ENCODE measurements around the gene AKAP6.
"Not testable (repeated sequence)": the region's sequence is repeated elsewhere in the genome, so short reads cannot be mapped to it uniquely, and the experiment has no call there.

AKAP6 gene

DNA sequence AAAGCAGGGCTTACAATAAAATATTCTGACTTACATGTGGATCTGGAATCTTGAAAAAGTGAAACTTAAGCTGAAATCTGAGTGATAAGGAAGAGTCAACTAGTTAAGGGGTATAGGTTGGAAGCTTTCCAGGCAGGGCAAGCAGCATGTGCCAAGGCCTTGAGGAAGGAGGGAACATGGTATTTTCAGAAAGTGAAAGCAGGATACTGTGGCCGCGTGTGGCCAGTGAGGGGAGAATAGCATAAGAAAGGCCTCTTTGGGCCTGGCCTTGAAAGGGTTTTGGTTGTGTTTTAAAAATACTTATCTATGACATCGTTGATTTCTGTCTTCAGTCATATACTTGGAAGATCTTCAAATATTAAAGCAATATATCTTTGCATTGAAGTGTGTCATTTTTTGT lies 213.4 kb downstream of the AKAP6 start:
- no peak for DNase-seq (ENCODE audit: low read depth)

DNA sequence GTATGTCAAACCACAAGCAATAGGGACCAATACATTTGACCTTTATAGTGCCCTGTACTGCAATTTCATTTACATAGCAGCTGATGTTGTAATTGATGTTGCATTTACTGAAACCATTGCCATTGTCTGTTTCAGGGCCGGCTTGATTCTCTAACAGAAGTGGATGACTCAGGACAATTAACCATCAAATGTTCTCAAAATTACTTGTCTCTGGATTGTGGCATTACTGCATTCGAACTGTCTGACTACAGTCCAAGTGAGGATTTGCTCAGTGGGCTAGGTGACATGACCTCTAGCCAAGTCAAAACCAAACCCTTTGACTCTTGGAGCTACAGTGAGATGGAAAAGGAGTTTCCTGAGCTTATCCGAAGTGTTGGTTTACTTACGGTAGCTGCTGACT lies 216.0 kb downstream of the AKAP6 start:
- no peak for DNase-seq (ENCODE audit: low read depth)

DNA sequence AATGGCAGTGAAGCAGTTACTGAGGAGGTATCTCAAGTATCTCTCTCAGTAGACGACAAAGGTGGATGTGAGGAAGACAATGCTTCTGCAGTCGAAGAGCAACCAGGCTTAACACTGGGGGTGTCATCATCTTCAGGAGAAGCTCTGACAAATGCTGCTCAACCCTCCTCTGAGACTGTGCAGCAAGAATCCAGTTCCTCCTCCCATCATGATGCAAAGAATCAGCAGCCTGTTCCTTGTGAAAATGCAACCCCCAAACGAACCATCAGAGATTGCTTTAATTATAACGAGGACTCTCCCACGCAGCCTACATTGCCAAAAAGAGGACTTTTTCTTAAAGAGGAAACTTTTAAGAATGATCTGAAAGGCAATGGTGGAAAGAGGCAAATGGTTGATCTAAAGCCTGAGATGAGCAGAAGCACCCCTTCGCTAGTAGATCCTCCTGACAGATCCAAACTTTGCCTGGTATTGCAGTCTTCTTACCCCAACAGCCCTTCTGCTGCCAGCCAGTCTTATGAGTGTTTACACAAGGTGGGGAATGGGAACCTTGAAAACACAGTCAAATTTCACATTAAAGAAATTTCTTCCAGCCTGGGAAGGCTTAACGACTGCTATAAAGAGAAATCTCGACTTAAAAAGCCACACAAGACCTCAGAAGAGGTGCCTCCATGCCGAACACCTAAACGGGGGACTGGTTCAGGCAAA lies 216.6 kb downstream of the AKAP6 start:
- DNase-seq (ENCODE audit: low read depth), result no peak

DNA sequence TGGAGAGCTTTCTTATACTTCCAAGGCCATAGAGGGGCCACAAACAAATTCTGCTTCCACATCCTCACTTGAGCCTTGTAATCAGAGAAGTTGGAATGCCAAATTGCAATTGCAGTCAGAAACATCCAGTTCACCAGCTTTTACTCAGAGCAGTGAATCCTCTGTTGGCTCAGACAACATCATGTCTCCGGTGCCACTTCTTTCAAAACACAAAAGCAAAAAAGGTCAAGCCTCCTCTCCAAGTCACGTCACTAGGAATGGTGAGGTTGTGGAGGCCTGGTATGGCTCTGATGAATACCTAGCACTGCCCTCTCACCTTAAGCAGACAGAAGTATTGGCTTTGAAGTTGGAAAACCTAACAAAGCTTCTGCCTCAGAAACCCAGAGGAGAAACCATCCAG lies 217.1 kb downstream of the AKAP6 start:
- no peak for DNase-seq (ENCODE audit: low read depth)

DNA sequence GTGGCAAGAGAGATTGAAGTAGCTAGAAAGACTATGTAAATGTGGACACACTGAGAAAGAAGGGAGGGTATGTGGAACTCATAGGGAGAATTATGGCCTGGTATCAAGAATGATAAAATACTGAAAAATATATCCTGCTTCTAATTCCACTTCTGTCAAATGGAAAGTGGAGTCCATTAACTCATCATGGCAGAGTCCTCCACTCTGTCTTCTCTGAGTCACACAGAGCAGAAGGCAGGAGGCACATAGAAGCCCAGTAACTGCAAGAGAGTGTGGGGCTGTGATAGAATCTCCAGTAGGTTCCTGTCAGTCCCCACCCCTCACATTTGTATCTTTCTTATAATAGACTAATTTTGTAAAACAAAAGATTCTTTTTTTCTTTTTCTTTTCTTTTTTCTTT lies 223.7 kb downstream of the AKAP6 start:
- DNase-seq (ENCODE audit: low read depth), result no peak

DNA sequence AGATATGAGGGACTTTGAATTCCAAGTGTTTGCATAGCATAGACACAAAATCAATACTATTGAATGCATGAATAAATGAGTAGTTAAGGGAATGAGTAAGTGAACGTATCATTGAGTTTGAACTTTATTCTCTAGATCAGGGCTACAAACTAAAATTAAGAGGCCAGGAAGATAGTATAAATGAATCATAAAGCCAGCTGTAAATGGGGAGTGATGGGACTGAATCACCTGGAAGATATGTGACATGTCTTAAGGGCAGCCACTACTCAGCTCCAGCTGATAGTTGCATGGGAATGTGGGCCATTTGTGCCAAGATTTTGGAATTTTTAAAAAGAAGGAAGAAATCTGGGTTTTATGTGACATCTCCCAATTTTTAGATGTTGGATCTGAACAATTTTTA lies 229.9 kb downstream of the AKAP6 start:
- no peak for DNase-seq (ENCODE audit: low read depth)

DNA sequence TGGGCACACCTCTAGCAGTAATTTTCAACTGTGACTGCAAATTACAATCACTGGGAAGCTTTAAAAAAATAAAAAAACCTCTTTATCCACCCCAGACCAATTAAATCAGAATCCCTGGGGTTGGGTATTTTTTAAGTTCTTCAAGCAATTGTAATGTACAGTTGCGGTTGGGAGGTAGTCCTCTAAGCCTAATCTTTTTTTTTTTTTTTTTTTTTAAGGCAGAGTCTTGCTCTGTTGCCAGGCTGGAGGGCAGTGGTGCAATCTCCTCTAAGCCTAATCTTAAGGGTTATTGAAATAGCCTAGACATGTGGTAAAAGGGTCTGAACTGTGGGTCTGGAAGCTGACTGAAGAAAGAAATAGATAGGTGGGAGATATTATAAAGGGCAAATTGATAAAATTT lies 230.5 kb downstream of the AKAP6 start:
- DNase-seq (ENCODE audit: low read depth), result no peak

DNA sequence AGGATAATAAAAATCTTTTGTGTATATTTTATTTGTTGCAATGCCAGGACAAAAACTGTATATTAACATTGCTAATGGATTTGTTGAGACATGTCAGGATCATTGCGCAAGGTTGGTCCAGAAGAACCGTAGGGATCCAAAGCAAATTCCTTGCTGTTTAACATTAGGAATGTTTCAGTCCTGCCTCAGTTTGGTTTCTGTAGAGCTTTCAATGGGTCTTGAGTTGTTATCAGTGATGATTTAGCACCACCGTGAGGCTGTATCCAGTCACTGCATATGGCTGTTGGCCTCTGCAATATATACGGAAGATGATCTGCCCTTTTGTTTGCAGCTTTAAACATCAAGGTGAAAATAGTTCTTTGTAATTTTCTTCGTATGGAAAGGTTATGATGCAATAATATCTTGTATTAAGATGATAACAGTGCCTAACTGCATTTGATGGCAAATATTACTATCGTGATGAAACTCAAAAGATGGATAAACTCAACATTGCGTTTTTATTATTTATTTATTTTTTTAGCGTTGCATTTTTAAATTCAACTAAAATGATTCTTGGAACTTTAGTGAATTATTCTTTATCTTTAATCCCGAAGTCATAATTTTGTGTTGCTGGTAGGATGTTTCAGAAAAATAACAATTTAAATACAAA lies 231.2 kb downstream of the AKAP6 start:
- DNase-seq (ENCODE audit: low read depth), result no peak

DNA sequence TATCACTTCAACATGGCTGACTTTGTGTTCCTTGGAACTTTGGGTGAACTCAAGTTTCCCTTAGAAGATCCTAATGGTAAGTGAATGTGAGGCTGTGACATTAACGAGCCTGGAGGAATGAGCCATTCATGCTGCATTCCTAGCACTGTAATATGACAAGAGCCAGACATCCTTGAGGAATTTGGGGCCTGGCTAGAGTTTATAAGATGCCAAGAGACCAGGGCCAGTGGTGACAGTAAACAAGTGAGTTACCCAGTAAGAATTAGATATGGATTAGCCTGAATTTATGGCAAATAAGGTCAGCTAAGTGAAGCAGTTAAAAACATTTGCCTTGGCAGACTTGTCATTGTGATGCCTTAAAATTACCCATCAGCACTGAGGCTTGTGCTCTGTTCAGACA lies 232.4 kb downstream of the AKAP6 start:
- no peak for DNase-seq (ENCODE audit: low read depth)

DNA sequence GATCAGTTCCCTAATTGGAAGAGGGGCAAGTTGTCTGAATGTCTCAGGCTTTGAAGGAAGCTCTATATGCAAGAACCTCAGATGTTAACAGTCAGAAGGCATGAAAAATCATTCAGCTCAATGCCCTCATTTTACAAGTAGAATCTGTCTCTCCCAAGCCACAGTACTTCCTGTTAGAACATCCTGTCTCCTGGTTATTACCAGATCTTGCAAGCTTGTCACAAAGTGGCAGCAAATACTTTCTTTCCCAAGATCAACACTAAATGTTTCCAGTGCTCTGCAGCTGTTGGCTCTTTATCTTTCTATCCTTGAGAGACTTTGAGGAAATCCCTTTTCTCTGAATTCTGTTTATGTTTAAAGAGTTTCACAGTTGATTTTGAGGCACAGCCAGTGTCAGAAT lies 235.5 kb downstream of the AKAP6 start:
- no peak for DNase-seq (ENCODE audit: low read depth)

DNA sequence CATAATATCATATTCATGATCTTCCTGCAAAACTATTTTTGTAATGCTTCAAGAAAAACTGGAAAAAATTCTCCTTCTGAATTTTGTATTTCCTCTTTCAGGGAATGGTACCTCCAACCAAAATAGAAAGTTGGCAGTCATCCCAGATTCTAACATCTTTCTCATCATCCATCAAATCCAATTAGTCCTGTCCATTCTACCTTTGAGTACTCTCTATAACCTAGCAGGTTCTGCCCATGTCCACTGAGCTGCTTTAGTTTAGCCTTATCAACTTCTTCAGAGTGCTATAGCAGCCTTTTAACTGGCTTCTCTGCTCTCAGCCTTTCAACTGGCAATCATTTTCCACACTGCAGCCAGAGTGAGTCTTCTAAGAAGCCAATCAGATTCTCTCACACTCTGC lies 236.2 kb downstream of the AKAP6 start:
- no peak for DNase-seq (ENCODE audit: low read depth)

DNA sequence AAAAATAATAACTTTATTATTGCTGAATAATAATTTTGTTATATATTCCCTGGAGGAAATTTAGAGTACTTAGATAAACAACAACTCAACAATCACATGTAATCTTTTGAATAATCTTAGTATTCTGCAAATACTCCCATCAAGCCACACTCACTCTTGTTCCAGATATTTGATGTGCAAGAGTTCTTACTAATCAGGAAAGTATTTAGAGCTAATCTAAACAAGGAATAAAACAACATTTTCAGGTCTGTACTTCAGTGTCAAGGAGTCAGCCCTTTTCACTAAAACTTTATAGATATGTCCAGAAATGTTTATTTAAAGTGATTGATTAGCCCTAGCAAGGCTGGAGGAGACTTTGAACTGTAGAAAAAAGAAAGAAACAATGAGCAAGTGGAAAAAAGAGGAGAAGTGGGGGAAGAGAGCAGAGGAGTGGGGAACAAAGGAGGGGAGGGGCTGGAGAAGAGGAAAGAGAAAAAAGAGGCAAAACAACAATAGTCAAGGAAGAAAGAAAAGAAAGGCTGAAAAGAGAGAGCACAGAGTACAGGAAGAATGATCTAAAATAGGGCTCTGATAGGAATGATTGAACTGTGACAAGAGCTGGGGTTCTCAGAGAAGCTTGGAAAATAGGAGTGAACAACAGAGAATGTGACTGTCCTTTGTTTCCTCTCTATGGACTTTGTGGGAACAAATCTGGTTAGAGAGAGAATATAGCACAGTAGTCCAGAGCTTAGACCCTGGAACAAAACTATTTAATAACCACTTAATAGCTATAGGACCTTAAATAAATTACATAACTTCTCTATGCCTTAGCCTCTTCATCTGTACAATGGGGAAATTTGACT lies 238.7 kb downstream of the AKAP6 start:
- no peak for DNase-seq (ENCODE audit: low read depth)

DNA sequence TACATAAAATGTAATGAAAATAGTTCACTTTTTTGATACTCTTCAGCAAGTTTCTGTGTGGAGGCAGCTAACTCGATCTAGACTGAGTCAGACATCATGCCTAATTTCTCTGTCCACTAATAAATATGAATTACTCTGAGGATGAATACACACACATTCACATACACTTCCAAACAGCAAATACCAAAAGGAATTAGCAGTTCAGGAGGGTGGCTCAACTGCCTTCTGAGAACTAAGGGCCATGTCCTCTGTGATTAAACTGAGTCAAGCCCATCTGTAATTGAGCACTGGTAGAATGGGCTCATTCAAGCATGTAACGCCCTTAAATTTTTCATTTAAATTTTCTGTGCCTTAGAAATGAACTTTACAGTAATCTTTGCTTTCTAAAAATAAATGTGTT lies 242.5 kb downstream of the AKAP6 start:
- DNase-seq (ENCODE audit: low read depth), result no peak

DNA sequence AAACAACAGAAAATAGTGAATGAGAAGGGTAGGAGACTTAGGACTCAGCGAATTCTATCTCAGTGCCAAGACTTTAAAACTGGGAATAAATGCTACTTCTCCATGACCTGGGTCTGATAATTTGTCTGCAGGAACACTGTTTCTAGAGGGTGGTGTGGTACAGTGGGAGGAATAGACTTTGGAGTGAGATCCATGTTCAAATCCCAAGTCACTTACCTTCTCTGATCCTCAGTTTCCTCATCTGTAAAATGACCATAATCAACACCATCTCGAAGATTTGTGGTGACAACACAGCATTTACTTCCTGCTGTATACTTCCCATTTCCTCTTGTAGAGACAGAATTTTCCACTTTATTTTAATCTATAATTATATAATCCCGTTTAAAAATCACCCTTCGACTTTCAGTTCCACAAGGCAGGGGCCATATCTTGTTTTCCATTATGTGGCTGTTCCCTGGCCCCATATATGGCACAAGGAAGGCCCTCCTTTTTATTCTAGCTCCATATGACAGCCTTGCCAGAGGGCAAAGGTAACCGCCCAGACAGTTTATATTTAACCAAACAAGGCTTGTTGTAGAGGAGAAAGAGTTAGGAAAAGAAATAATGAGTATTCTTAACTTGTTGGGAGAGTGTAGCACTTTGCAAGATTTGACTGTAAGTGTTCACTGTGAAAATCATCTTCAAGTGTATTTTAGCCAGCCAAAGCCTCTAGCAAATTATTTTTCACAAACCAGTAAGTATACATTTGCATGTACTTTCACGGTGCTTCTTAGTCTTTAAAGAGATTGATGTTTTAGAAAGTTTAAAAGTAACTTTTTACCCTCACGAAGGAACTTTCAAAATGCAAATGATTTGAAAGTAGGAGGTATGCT lies 243.1 kb downstream of the AKAP6 start:
- no peak for DNase-seq (ENCODE audit: low read depth)

DNA sequence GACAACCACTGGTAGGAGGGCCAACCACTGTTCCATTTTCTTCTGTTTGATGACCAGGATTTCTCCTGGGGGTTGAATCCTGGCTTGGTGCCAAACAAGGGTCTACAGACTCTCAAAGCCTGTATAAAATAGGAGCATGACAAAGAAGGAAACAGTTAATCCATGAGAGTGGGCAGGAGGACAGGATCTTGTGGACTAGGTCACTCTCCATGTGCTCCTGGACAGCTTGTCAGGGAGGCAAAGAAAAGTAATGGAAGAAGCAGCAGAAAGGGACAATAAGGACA lies 243.7 kb downstream of the AKAP6 start:
- DNase-seq (ENCODE audit: low read depth), result no peak

DNA sequence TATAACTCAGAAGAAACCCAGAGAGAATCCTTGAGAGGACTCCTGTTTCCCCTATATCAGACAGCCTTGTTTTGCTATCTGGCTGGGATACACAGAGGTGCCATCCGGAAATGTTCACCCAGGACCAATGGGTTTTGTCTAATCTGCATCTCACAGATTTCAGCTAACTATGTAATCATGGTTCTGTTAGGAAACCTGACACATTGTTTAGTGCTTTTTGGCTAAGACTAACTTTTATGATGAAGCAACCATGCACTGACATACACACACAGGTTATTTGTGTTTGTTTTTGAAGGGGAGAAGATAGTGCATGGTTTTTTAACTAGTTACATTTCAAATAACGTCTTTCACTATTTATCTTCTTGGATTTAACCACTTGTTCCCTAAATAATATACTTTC lies 245.2 kb downstream of the AKAP6 start:
- no peak for DNase-seq (ENCODE audit: low read depth)

DNA sequence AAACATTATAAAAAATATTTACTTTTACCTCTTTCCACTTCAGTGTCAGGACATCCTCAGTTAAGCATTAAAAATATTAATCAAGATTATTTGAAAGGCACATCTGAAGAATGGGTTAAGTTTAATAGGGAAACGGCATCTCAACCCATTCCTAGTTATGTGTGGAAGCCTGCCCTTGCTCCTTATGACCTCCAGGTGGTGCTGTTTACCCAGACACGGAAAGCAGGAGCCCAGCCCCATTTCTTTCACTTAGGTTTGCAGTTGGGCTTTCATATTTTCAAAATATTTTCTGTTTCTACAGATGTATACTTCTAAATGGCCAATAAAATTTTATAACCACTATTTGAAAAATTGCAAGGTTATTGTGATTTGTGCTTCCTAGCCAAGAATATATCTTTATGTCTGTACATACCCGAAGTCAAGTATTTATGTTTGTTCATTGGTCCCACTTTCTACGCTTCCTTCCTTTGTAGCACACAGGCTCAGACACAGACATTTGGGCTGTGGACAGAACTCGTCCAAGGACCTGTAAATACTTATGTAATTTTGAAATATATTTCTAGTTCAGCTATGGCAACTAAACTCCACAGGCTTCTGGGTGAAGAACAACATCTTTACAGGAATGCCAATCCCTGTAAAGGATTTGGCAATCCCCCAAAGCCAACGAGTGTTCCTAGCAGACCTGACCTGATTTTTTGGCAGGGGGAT lies 247.1 kb downstream of the AKAP6 start:
- DNase-seq (ENCODE audit: low read depth), result no peak

DNA sequence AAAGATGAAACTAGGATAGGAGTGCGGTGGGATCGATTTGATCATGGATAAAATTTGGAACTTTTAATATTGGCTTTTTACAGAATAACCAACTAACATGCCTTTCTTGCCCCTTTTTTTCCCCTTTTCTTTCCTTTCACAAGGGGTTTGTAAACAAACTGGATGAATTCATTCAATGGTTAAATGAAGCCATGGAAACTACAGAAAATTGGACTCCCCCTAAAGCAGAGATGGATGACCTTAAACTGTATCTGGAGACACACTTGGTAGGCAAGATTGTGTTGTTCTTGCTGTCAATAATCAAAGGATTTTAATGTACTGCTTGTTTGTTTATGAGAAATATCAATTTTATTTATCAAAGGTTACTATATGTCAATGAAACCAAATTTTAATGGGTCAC lies 247.9 kb downstream of the AKAP6 start:
- no peak for DNase-seq (ENCODE audit: low read depth)

DNA sequence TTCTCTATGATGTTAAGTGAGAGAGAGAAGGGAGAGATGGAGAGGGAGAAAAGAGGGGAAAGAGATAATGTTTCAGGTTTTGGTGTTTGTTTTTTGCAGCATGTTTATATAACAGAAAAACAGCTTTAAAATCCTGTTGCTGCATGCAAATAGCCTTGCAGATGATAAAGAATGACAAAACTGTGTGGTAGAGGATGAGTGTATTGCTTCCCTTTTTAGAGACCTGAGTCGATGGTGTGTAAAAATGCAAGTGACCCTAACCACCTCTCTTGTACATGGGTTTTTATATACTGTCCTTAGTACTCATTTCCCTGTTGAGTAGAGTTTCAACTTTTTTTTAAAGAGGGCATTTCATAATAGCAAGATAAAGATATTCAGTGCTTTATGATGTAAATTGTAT lies 249.1 kb downstream of the AKAP6 start:
- DNase-seq (ENCODE audit: low read depth), result no peak

DNA sequence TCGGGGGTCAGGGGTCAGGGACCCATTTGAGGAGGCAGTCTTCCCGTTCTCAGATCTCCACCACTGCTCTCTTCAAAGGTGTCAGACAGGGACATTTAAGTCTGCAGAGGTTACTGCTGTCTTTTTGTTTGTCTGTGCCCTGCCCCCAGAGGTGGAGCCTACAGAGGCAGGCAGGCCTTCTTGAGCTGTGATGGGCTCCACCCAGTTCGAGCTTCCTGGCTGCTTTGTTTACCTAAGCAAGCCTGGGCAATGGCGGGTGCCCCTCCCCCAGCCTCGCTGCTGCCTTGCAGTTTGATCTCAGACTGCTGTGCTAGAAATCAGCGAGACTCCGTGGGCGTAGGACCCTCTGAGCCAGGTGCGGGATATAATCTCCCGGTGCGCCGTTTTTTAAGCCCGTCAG lies 254.3 kb downstream of the AKAP6 start:
- not testable (repeated sequence) for DNase-seq (ENCODE audit: low read depth)

DNA sequence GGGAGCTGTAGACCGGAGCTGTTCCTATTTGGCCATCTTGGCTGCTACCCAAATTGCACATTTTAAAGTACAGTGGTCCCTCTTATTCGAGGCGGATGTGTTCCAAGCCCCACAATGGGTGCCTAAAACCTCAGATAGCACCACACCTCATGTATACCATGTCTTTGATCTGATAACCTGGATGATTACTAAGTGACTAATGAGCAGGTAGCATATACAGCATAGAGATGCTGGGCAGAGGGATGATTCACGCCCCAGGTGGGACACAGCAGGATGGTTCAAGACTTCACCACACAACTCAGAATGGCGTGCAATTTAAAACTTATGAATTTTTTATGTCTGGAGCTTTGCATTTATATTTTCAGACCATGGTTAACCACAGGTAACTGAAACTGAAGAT lies 255.0 kb downstream of the AKAP6 start:
- no peak for DNase-seq (ENCODE audit: low read depth)

DNA sequence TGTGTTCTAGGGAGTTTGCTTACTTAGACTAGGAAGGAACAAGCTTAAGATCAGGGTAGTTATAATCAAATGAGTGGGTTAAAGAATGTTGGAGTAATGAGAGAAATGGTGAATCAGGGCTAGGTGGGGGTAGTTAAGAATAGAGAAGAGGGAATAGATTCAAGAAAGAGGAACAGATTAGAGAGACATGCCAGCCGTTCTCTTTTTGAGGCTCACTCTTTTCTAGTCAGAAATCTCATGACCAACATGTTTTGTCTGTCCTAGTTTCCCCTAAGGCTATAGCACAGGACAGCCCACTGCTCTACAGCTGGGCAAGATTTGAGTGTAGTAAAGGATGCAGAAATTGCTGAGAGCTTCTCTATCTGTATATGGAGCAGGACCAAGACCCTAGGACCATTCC lies 258.4 kb downstream of the AKAP6 start:
- no peak for DNase-seq (ENCODE audit: low read depth)

Measured in stimulated activated CD8-positive, alpha-beta memory T cell treated with anti-CD3 and anti-CD28 coated beads, Interleukin-12 subunit alpha, Interleukin-12 subunit beta, amount 100 ng/mL, for 4 hours (primary cell).